ENCODE results near the gene PRSS50.

GRCh38 chr3:46675843-46676567, 41.7 kb downstream of the PRSS50 start:
- TF ChIP-seq POLR2A (IDR thresholded peaks at IDR 0.05) (no peak), EP300 (IDR thresholded peaks at IDR 0.05) (no peak), POLR2AphosphoS5 (IDR thresholded peaks at IDR 0.05) (no peak)
- TF ChIP-seq, protein P1, sequence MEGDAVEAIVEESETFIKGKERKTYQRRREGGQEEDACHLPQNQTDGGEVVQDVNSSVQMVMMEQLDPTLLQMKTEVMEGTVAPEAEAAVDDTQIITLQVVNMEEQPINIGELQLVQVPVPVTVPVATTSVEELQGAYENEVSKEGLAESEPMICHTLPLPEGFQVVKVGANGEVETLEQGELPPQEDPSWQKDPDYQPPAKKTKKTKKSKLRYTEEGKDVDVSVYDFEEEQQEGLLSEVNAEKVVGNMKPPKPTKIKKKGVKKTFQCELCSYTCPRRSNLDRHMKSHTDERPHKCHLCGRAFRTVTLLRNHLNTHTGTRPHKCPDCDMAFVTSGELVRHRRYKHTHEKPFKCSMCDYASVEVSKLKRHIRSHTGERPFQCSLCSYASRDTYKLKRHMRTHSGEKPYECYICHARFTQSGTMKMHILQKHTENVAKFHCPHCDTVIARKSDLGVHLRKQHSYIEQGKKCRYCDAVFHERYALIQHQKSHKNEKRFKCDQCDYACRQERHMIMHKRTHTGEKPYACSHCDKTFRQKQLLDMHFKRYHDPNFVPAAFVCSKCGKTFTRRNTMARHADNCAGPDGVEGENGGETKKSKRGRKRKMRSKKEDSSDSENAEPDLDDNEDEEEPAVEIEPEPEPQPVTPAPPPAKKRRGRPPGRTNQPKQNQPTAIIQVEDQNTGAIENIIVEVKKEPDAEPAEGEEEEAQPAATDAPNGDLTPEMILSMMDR (IDR thresholded peaks at IDR 0.05) = no peak

All from gastroesophageal sphincter (tissue), 3 donors.